ENCODE measurements around the gene FAM9C.

GRCh38 chrX:13026877-13027652 is 17.4 kb downstream of the FAM9C start:
- TF ChIP-seq EZH2 (IDR thresholded peaks at IDR 0.05; ENCODE audit: borderline replicate concordance, low read depth, low read length, severe bottlenecking) (no peak), CTCF (IDR thresholded peaks at IDR 0.05; ENCODE audit: extremely low read depth in 1 of 2, insufficient read depth in 1 of 2, low read depth in 1 of 2, low read length in 2 of 2) (no peak), MAX (IDR thresholded peaks at IDR 0.05; ENCODE audit: insufficient read depth, insufficient read length) (no peak), POLR2A (IDR thresholded peaks at IDR 0.05; ENCODE audit: low read depth, low read length) (no peak)

Data from endothelial cell of umbilical vein (primary cell).